ENCODE results near the gene TRABD2A. TPM values are rescaled to one million over a fixed set of nuclear protein-coding genes. Genes with fewer than 3 reads are reported as not detected.

The TRABD2A gene
- total and polyA plus RNA-seq, 2 of the 13 experiments (the other 11 are each of a cell fraction or from before 2014, with no cell fraction given) = 0.15 TPM; not detected in 1

GRCh38 chr2:84891355-84892010, 10.6 kb upstream of the TRABD2A start:
- no peaks in the 10 kb centered on the region for H3K79me2 ChIP-seq (ENCODE audit: insufficient read depth, low read length)
- H4K20me1 ChIP-seq (ENCODE audit: insufficient read depth, low read length) = no peaks in the 10 kb centered on the region
- 57% methylated on average over 12 of the region's 12 CpGs for WGBS (ENCODE audit: low lambda C conversion rate)
- no peak overlapping the region for H3K4me3 ChIP-seq (replicated peaks in 1 of 3; ENCODE audit: insufficient read depth in 1 of 3, low read depth in 2 of 3, low read length in 3 of 3)
- no peak overlapping the region; the same call in 1 of the 2 replicates for H3K4me2 ChIP-seq (ENCODE audit: low read depth, low read length)
- H3K36me3 ChIP-seq (replicated peaks in 1 of 2; ENCODE audit: control insufficient read depth in 1 of 2, insufficient read depth in 2 of 2, low read length in 2 of 2) = no peaks in the 10 kb centered on the region
- POLR2A ChIA-PET = interaction anchor here (2.1 kb wide), 1 partner anchor 35 kb away, joined by 4 read pairs; no protein-coding TSS in a partner anchor
- no peak overlapping the region for H2AFZ ChIP-seq (ENCODE audit: low read length)
- H3K27ac ChIP-seq (ENCODE audit: extremely low read length, insufficient read depth, low read length) = no peak overlapping the region
- no TSS peak for BruUV-seq (replicated peaks)
- TF ChIP-seq PCBP1 (IDR thresholded peaks at IDR 0.05; ENCODE audit: borderline replicate concordance, low read depth, low read length) = no peak
- TF ChIP-seq ZNF205 (CRISPR knock-in tag; IDR thresholded peaks at IDR 0.05) = peak; percentile 37; the same call in 1 of the 2 replicates
- H3K9ac ChIP-seq (ENCODE audit: insufficient read depth, low read depth, low read length) = no peak overlapping the region
- FAIRE-seq (no peak), DNase-seq (ENCODE audit: low spot score) (no peak), ATAC-seq (no peak)
- no peaks in the 10 kb centered on the region for H3K9me3 ChIP-seq (ENCODE audit: low read length)
- peaks cover 3 to 30% of the 10 kb centered on the region in 2 experiments; a peak in 3 of 5 replicates for H3K27me3 ChIP-seq (ENCODE audit: control insufficient read depth in 1 of 2, insufficient read depth in 2 of 2, low read length in 2 of 2)
- intact Hi-C loops (cut with micrococcal nuclease; ENCODE audit: unreplicated experiment) = no loop called here
- H3K4me1 ChIP-seq (ENCODE audit: insufficient read depth, low read length) = peaks cover 24% of the 10 kb centered on the region
- CTCF ChIA-PET (ENCODE audit: low intra/inter-chr PET ratio, low total read pairs) = no interaction called here
- in situ Hi-C loops (cut with HindIII; ENCODE audit: extremely low pct_ligation_motif_present, low pct_unique_long_range_greater_than_20kb) = no loop called here

- intact Hi-C loops (cut with micrococcal nuclease; ENCODE audit: unreplicated experiment) (no loop called here), in situ Hi-C loops (cut with HindIII; ENCODE audit: extremely low pct_ligation_motif_present, low pct_unique_long_range_greater_than_20kb) (loop anchor here (10.0 kb wide), 1 partner anchor 255 kb away; no protein-coding TSS in a partner anchor)
- Histone ChIP-seq H3K4me2 (ENCODE audit: low read depth, low read length) (peak overlapping the region; percentile 69), H4K20me1 (ENCODE audit: insufficient read depth, low read length) (no peaks in the 10 kb centered on the region), H3K27me3 (ENCODE audit: control insufficient read depth in 1 of 2, insufficient read depth in 2 of 2, low read length in 2 of 2) (peaks cover 3 to 34% of the 10 kb centered on the region in 2 experiments; a peak in 4 of 5 replicates), H3K27ac (ENCODE audit: extremely low read length, insufficient read depth, low read length) (no peak overlapping the region), H3K79me2 (ENCODE audit: insufficient read depth, low read length) (no peaks in the 10 kb centered on the region), H2AFZ (ENCODE audit: low read length) (peak overlapping the region; percentile 78), H3K4me3 (replicated peaks in 1 of 3; ENCODE audit: insufficient read depth in 1 of 3, low read depth in 2 of 3, low read length in 3 of 3) (0 out of 6 replicates have a peak overlapping the region, but pooled peaks of 1 of the 3 experiments have one; percentile 39), H3K36me3 (replicated peaks in 1 of 2; ENCODE audit: control insufficient read depth in 1 of 2, insufficient read depth in 2 of 2, low read length in 2 of 2) (no peaks in the 10 kb centered on the region), H3K9me3 (ENCODE audit: low read length) (no peaks in the 10 kb centered on the region), H3K4me1 (ENCODE audit: insufficient read depth, low read length) (peaks cover 24% of the 10 kb centered on the region), H3K9ac (ENCODE audit: insufficient read depth, low read depth, low read length) (no peak overlapping the region; the same call in 1 of the 2 replicates)
- ATAC-seq (no peak), FAIRE-seq (no peak), DNase-seq (ENCODE audit: low spot score) (no peak)
- CTCF ChIA-PET (ENCODE audit: low intra/inter-chr PET ratio, low total read pairs) = no interaction called here
- BruUV-seq (replicated peaks) = no TSS peak
- TF ChIP-seq ZNF768 (CRISPR knock-in tag; IDR thresholded peaks at IDR 0.05) = peak; percentile 42; the same call in 1 of the 2 replicates
- TF ChIP-seq FOXA3 (CRISPR knock-in tag; IDR thresholded peaks at IDR 0.05) = no peak
- POLR2A ChIA-PET = interaction anchor here (0.7 to 1.2 kb wide), 3 partner anchors 15 to 36 kb away, joined by 3 to 4 read pairs (median 3); no protein-coding TSS in a partner anchor
- WGBS (ENCODE audit: low lambda C conversion rate) = 29% methylated on average over 2 of the region's 2 CpGs
Observed at GRCh38 chr2:84889332-84889731, 8.4 kb upstream of the TRABD2A start.
